H1 (cell line): ENCODE results near the gene CYP3A7. TPM values are rescaled to one million over a fixed set of nuclear protein-coding genes. Genes with fewer than 3 reads are reported as not detected.

Experiments
- CTCF ChIA-PET: fragments of 300-600 bp; sonication (Branson Sonifier 250); formaldehyde crosslinking; loops from one replicate; lab custom pipeline; 2021; ENCODE audit not compliant: partially characterized antibody; lab: Charles Lee
- POLR2A ChIA-PET: fragments of 300-600 bp; sonication (Branson Sonifier 250); formaldehyde crosslinking; loops from one replicate; lab custom pipeline; 2021; ENCODE audit warnings: inconsistent platforms; ENCODE audit not compliant: partially characterized antibody; lab: Charles Lee
- DNase-seq, 2 experiments: peaks; one replicate each; pipeline versions ENCODE4 v3.0.0 to v3.0.0-alpha.2; 2010 to 2022; ENCODE audit warnings: low spot score in 2 of 2, low read depth in 1 of 2, mixed read lengths in 1 of 2
- FAIRE-seq: peaks from 2 replicates; lab custom pipeline; 2011; peaks lifted over from hg19 to GRCh38; lab: Jason Lieb, UNC
- H2AFZ ChIP-seq: 2 replicates; pipeline ENCODE4 v1.8.1; 2012; ENCODE audit warnings: low read length, inconsistent platforms
- H2AK5ac ChIP-seq: 2 replicates; pipeline ENCODE4 v1.6.1; 2013; ENCODE audit warnings: low read depth, low read length
- H2BK120ac ChIP-seq: replicated peaks from 2 replicates; pipeline ENCODE3; 2013; ENCODE audit warnings: low read depth, low read length, inconsistent platforms
- H2BK12ac ChIP-seq: 2 replicates; pipeline ENCODE4 v1.6.1; 2013; ENCODE audit warnings: low read depth, low read length
- H2BK15ac ChIP-seq: 2 replicates; pipeline ENCODE4 v1.6.1; 2013; ENCODE audit warnings: low read length
- H2BK20ac ChIP-seq: 2 replicates; pipeline ENCODE4 v1.6.1; 2013; ENCODE audit warnings: low read length
- H2BK5ac ChIP-seq: 2 replicates; pipeline ENCODE4 v1.6.1; 2013; ENCODE audit warnings: low read depth, low read length
- H3K14ac ChIP-seq: 2 replicates; pipeline ENCODE4 v1.6.1; 2013; ENCODE audit warnings: inconsistent platforms; ENCODE audit not compliant: insufficient read length
- H3K18ac ChIP-seq: 2 replicates; pipeline ENCODE4 v1.6.1; 2013; ENCODE audit warnings: low read length; ENCODE audit errors: extremely low read depth
- H3K23ac ChIP-seq: 2 replicates; pipeline ENCODE4 v1.6.1; 2013; ENCODE audit warnings: inconsistent platforms; ENCODE audit not compliant: insufficient read length
- H3K23me2 ChIP-seq: 2 replicates; pipeline ENCODE4 v1.6.1; 2013; ENCODE audit warnings: low read depth, low read length
- H3K27ac ChIP-seq: 2 replicates; pipeline ENCODE4 v1.6.1; 2011; ENCODE audit warnings: low read depth, low read length, inconsistent platforms
- H3K27me3 ChIP-seq, 4 experiments: replicated peaks in 1 of 4; 1 replicate in 1 of 4; 2 replicates in 3 of 4; pipeline versions ENCODE4 v1.6.1 to v1.8.1; 2011 to 2013; ENCODE audit warnings: low read length in 3 of 4, mild to moderate bottlenecking in 3 of 4, inconsistent platforms in 2 of 4, mixed read lengths in 2 of 4, moderate library complexity in 1 of 4; ENCODE audit not compliant: control insufficient read depth in 3 of 4, insufficient read depth in 3 of 4; ENCODE audit errors: extremely low read depth in 1 of 4
- H3K36me3 ChIP-seq, 4 experiments: 2 replicates each; pipeline versions ENCODE4 v1.6.1 to v1.8.1; 2011 to 2013; ENCODE audit warnings: mild to moderate bottlenecking in 4 of 4, low read length in 3 of 4, moderate library complexity in 2 of 4, control low read depth in 1 of 4, inconsistent platforms in 1 of 4; ENCODE audit not compliant: insufficient read depth in 4 of 4, control insufficient read depth in 2 of 4
- H3K4ac ChIP-seq: replicated peaks from 2 replicates; pipeline ENCODE3; 2013; ENCODE audit warnings: low read length, low read depth, mixed read lengths, inconsistent platforms; ENCODE audit not compliant: insufficient read length
- H3K4me1 ChIP-seq, 4 experiments: replicated peaks in 1 of 4; 1 replicate in 1 of 4; 2 replicates in 3 of 4; pipeline versions ENCODE4 v1.6.1 to v1.8.1; 2011 to 2013; ENCODE audit warnings: low read length in 3 of 4, inconsistent platforms in 2 of 4, mixed read lengths in 1 of 4; ENCODE audit not compliant: insufficient read depth in 4 of 4, control insufficient read depth in 3 of 4
- H3K4me2 ChIP-seq, 2 experiments: 2 replicates each; pipeline versions ENCODE4 v1.6.1 to v1.8.1; 2011 to 2013; ENCODE audit warnings: low read depth in 2 of 2, low read length in 2 of 2, control low read depth in 1 of 2, inconsistent platforms in 1 of 2, mild to moderate bottlenecking in 1 of 2; ENCODE audit not compliant: insufficient read depth in 1 of 2
- H3K4me3 ChIP-seq, 4 experiments: fragments of 200-600, 300-600 bp in 1 of 4; sonication (generic), shearing (Covaris generic), sonication (Bioruptor Twin) in 1 of 4; 2 replicates each; pipeline versions ENCODE4 v1.5.1 to v1.8.1; 2011 to 2016; ENCODE audit warnings: low read length in 4 of 4, low read depth in 3 of 4, control low read depth in 2 of 4, inconsistent platforms in 2 of 4, mild to moderate bottlenecking in 2 of 4, mixed read lengths in 1 of 4, moderate library complexity in 1 of 4; ENCODE audit not compliant: insufficient read depth in 2 of 4; ENCODE audit errors: extremely low read depth in 1 of 4
- H3K56ac ChIP-seq: replicated peaks from 2 replicates; pipeline ENCODE3; 2013; ENCODE audit warnings: low read depth, mild to moderate bottlenecking, mixed read lengths, low read length, inconsistent platforms; ENCODE audit not compliant: insufficient read length
- H3K79me1 ChIP-seq: 2 replicates; pipeline ENCODE4 v1.6.1; 2013; ENCODE audit warnings: low read depth, low read length, control low read depth
- H3K79me2 ChIP-seq, 2 experiments: 2 replicates each; pipeline versions ENCODE4 v1.6.1 to v1.8.1; 2012 to 2013; ENCODE audit warnings: low read length in 2 of 2, mild to moderate bottlenecking in 2 of 2, inconsistent platforms in 1 of 2; ENCODE audit not compliant: insufficient read depth in 2 of 2, control insufficient read depth in 1 of 2
- H3K9ac ChIP-seq, 4 experiments: replicated peaks in 1 of 4; 1 replicate in 1 of 4; 2 replicates in 3 of 4; pipeline versions ENCODE4 v1.6.1 to v1.8.1; 2011 to 2013; ENCODE audit warnings: low read depth in 3 of 4, low read length in 3 of 4, control low read depth in 2 of 4, mild to moderate bottlenecking in 2 of 4, moderate library complexity in 2 of 4, inconsistent platforms in 1 of 4; ENCODE audit errors: extremely low read depth in 1 of 4
- H3K9me3 ChIP-seq, 2 experiments: 2 replicates each; pipeline versions ENCODE4 v1.6.1 to v1.8.1; 2012 to 2013; ENCODE audit warnings: mild to moderate bottlenecking in 2 of 2, moderate library complexity in 2 of 2, control low read depth in 1 of 2, inconsistent platforms in 1 of 2, low read depth in 1 of 2, low read length in 1 of 2, mixed read lengths in 1 of 2; ENCODE audit not compliant: insufficient read depth in 2 of 2
- H4K20me1 ChIP-seq, 2 experiments: replicated peaks in 1 of 2; 2 replicates each; pipeline versions ENCODE3 to v1.8.1; 2011 to 2013; ENCODE audit warnings: inconsistent platforms in 2 of 2, low read length in 2 of 2, mild to moderate bottlenecking in 1 of 2; ENCODE audit not compliant: insufficient read depth in 2 of 2, control insufficient read depth in 1 of 2
- H4K5ac ChIP-seq: 2 replicates; pipeline ENCODE4 v1.6.1; 2013; ENCODE audit warnings: low read length, low read depth, mixed read lengths, inconsistent platforms; ENCODE audit not compliant: insufficient read length
- H4K8ac ChIP-seq: 2 replicates; pipeline ENCODE4 v1.8.0; 2013; ENCODE audit warnings: mild to moderate bottlenecking, moderate library complexity, low read length, inconsistent platforms; ENCODE audit not compliant: insufficient read depth; ENCODE audit errors: extremely low read depth
- H4K91ac ChIP-seq: replicated peaks from 2 replicates; pipeline ENCODE3; 2013; ENCODE audit warnings: low read length, mixed read lengths, inconsistent platforms; ENCODE audit not compliant: insufficient read length
- BCL11A ChIP-seq, 2 experiments: IDR thresholded peaks; one replicate each; pipeline ENCODE4 v1.6.1; 2011; ENCODE audit warnings: low read depth in 2 of 2, low read length in 2 of 2, mild to moderate bottlenecking in 2 of 2
- E2F6 ChIP-seq: IDR thresholded peaks from 2 replicates; pipeline ENCODE4 v1.6.1; 2012; ENCODE audit warnings: inconsistent platforms
- EZH2 ChIP-seq: fragments of 200-600 bp; sonication (generic); IDR thresholded peaks from 2 replicates; pipeline ENCODE4 v1.7.1; 2012; ENCODE audit warnings: low read depth, mild to moderate bottlenecking, moderate library complexity, low read length, inconsistent platforms; ENCODE audit not compliant: severe bottlenecking
- SIN3A ChIP-seq, 2 experiments: IDR thresholded peaks in 1 of 2; conservative IDR thresholded peaks in 1 of 2; 2 replicates each; pipeline ENCODE4 v1.6.1; 2011 to 2012; ENCODE audit warnings: low read length in 2 of 2, improper control_type of control experiment in 1 of 2, low read depth in 1 of 2, mild to moderate bottlenecking in 1 of 2
- SUZ12 ChIP-seq: fragments of 200-600 bp; sonication (generic); IDR thresholded peaks from 2 replicates; pipeline ENCODE4 v1.6.1; 2012; ENCODE audit warnings: mild to moderate bottlenecking, inconsistent platforms, low read length, moderate library complexity, mixed read lengths
- WGBS, 2 experiments: shearing (Covaris generic) in 1 of 2; methylation state at CpG; one replicate each; pipeline versions ENCODE4 v1.1.6 to v1.1.7; 2013 to 2015; ENCODE audit warnings: low lambda C conversion rate in 2 of 2, mixed read lengths in 2 of 2, inconsistent platforms in 1 of 2, low coverage in 1 of 2, missing lambda C conversion rate in 1 of 2; ENCODE audit not compliant: insufficient replicate concordance in 2 of 2, insufficient coverage in 1 of 2, insufficient read length in 1 of 2; ENCODE audit errors: extremely low coverage in 1 of 2, missing lambda C conversion rate in 1 of 2; 5-methylcytosine and 5-hydroxymethylcytosine counted together
- polyA plus RNA-seq, 7 experiments: library from polyadenylated mRNA; depleted of rRNA in 3 of 7; stranded (reverse) in 5 of 7; unstranded in 2 of 7; fragments of >200 nt in 5 of 7; fragments of 200-250 nt in 2 of 7; gene quantifications; 1 replicate in 5 of 7; 2 replicates in 1 of 7; 4 replicates in 1 of 7; pipeline versions ENCODE4 v1.2.1 to v1.2.3, GENCODE V29; 2011 to 2013; ENCODE audit warnings: missing spikeins in 2 of 7, mixed read lengths in 2 of 7
- total RNA-seq: library from RNA; stranded (reverse); fragmentation: NEBNext Ultra II Directional; extraction: Animal tissue kit (Norgen Biotek cat#: 25700); gene quantifications from 2 replicates; pipeline ENCODE4 v1.2.1, GENCODE V29; 2021

CYP3A7 gene
- total and polyA plus RNA-seq, 2 of the 8 experiments (the other 6 are each of a cell fraction or from before 2014, with no cell fraction given): not detected

- H2BK5ac ChIP-seq: no peak overlapping the region
- H3K23me2 ChIP-seq: no peaks in the 10 kb centered on the region
- no peak for TF ChIP-seq E2F6
- no peak for TF ChIP-seq BCL11A (IDR thresholded peaks at IDR 0.05; ENCODE audit: low read depth in 2 of 2, low read length in 2 of 2)
- no peak for TF ChIP-seq SIN3A (conservative IDR thresholded peaks at IDR 0.05 in 1 of 2, IDR thresholded peaks at IDR 0.05 in 1 of 2; ENCODE audit: low read depth in 1 of 2, low read length in 2 of 2)
- no peak for TF ChIP-seq EZH2
- TF ChIP-seq SUZ12: no peak
- no peak overlapping the region for H2BK15ac ChIP-seq
- no peak overlapping the region for H3K23ac ChIP-seq
- no peak overlapping the region for H2BK120ac ChIP-seq
- H3K4me2 ChIP-seq: no peak overlapping the region
- no peaks in the 10 kb centered on the region for H3K36me3 ChIP-seq
- no peak overlapping the region for H2AK5ac ChIP-seq
- H3K9me3 ChIP-seq: no peaks in the 10 kb centered on the region
- no peak overlapping the region for H2AFZ ChIP-seq
- DNase-seq (no peak), FAIRE-seq (no peak)
- POLR2A ChIA-PET: no interaction called here
- H3K14ac ChIP-seq: no peak overlapping the region
- H4K8ac ChIP-seq: no peak overlapping the region
- no peak overlapping the region for H2BK20ac ChIP-seq
- no peak overlapping the region for H2BK12ac ChIP-seq
- no peaks in the 10 kb centered on the region for H3K79me1 ChIP-seq
- no peaks in the 10 kb centered on the region for H4K20me1 ChIP-seq
- no peak overlapping the region for H3K4me3 ChIP-seq
- no peak overlapping the region for H3K56ac ChIP-seq
- CTCF ChIA-PET: no interaction called here
- 89% methylated on average over 2 of the region's 2 CpGs; no CpG with 5 or more reads in 1 of the 2 experiments for WGBS, 2 experiments
- H3K4me1 ChIP-seq: peaks cover 0 to 3% (median 0%) of the 10 kb centered on the region in 4 experiments; a peak in 1 of 7 replicates
- H3K79me2 ChIP-seq: no peaks in the 10 kb centered on the region
- H3K18ac ChIP-seq: no peak overlapping the region
- no peak overlapping the region for H3K9ac ChIP-seq
- H4K91ac ChIP-seq: no peak overlapping the region
- H4K5ac ChIP-seq: no peak overlapping the region
- no peaks in the 10 kb centered on the region for H3K27me3 ChIP-seq
- H3K27ac ChIP-seq: no peak overlapping the region
- no peak overlapping the region for H3K4ac ChIP-seq
These were observed 57.3 kb downstream of the CYP3A7 start for GRCh38 chr7:99677648-99678045.
